H1 (cell line): ENCODE results near the gene CCBE1. TPM values are rescaled to one million over a fixed set of nuclear protein-coding genes. Genes with fewer than 3 reads are reported as not detected.

ENCODE experiments used
- CREB1 ChIP-seq: IDR thresholded peaks from 2 replicates; pipeline ENCODE4 v1.6.1; 2012; ENCODE audit warnings: inconsistent platforms
- JUN ChIP-seq: IDR thresholded peaks from 2 replicates; pipeline ENCODE4 v1.6.1; 2011; ENCODE audit warnings: low read depth, mild to moderate bottlenecking, improper control_type of control experiment, low read length
- JUND ChIP-seq: IDR thresholded peaks from 2 replicates; pipeline ENCODE4 v1.6.1; 2011; ENCODE audit warnings: mild to moderate bottlenecking, improper control_type of control experiment, low read length
- NRF1 ChIP-seq: IDR thresholded peaks from 2 replicates; pipeline ENCODE4 v1.6.1; 2011; ENCODE audit warnings: mild to moderate bottlenecking, low read depth, low read length, improper control_type of control experiment
- polyA plus RNA-seq, 7 experiments: library from polyadenylated mRNA; depleted of rRNA in 3 of 7; stranded (reverse) in 5 of 7; unstranded in 2 of 7; fragments of >200 nt in 5 of 7; fragments of 200-250 nt in 2 of 7; gene quantifications; 1 replicate in 5 of 7; 2 replicates in 1 of 7; 4 replicates in 1 of 7; pipeline versions ENCODE4 v1.2.1 to v1.2.3, GENCODE V29; 2011 to 2013; ENCODE audit warnings: missing spikeins in 2 of 7, mixed read lengths in 2 of 7
- total RNA-seq: library from RNA; stranded (reverse); fragmentation: NEBNext Ultra II Directional; extraction: Animal tissue kit (Norgen Biotek cat#: 25700); gene quantifications from 2 replicates; pipeline ENCODE4 v1.2.1, GENCODE V29; 2021

The CCBE1 gene
- total and polyA plus RNA-seq, 2 of the 8 experiments (the other 6 are each of a cell fraction or from before 2014, with no cell fraction given): 2.1 to 2.6 TPM

DNA sequence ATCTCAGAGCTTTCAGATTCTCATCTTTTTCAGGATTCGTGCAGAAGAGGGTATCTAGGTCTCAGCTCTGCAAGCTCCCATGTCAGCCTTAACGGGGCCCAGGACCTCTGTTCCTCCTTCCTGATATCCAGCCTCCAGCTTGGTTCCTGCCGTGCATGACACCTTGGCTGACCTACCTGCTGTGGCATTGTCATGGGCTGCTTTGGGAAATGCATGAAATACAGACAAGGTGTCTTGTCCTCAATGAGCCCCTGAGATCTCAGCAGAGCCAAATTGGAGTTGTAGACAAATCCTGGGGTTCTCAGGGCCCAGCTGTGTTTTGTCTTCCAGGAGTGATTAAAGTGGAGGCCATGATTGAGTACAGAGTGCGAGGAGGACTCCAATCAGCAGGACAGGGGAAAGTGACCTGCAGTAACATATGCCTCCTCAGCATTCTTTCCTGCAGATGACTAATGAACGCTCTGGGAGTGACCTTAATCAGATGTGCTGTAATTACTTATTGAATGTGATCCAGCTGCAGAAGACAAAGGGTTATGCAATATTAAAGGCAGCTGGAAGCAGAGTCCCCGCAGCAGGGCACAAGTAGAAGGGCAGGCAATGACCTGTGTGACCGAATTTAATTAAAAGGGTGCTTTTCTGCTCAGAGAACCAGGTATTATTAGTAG is 141.1 kb downstream of the CCBE1 start (continued):
- TF ChIP-seq JUN (no peak), CREB1 (no peak), NRF1 (no peak), JUND (no peak)
